GM19468 (cell line): ENCODE results near the gene LDLRAD4.

ENCODE experiments used
- ATAC-seq: cut with Tn5 transposase; IDR thresholded peaks from one replicate; pipeline ENCODE4 v1.9.1; 2021; ENCODE audit warnings: mild to moderate bottlenecking, moderate library complexity, moderate number of reproducible peaks; ENCODE audit not compliant: unreplicated experiment; ENCODE audit errors: extremely low read depth

LDLRAD4 gene

GRCh38 chr18:13625843-13626543 lies 407.4 kb downstream of the LDLRAD4 start:
- no peak for ATAC-seq

GRCh38 chr18:13626544-13626908 lies 408.0 kb downstream of the LDLRAD4 start:
- no peak for ATAC-seq

GRCh38 chr18:13627639-13628038 lies 409.1 kb downstream of the LDLRAD4 start:
- ATAC-seq = no peak

GRCh38 chr18:13628211-13628610 lies 409.7 kb downstream of the LDLRAD4 start:
- no peak for ATAC-seq

GRCh38 chr18:13629841-13630715 lies 411.5 kb downstream of the LDLRAD4 start:
- no peak for ATAC-seq

- ATAC-seq = no peak
Measured at GRCh38 chr18:13630716-13631268, 412.2 kb downstream of the LDLRAD4 start.

GRCh38 chr18:13633700-13634099 lies 415.1 kb downstream of the LDLRAD4 start:
- ATAC-seq = no peak

- no peak for ATAC-seq
Measured at GRCh38 chr18:13635046-13635445, 416.5 kb downstream of the LDLRAD4 start.

GRCh38 chr18:13638719-13639595 lies 420.4 kb downstream of the LDLRAD4 start:
- no peak for ATAC-seq

GRCh38 chr18:13640266-13640860 lies 421.8 kb downstream of the LDLRAD4 start:
- ATAC-seq = no peak

GRCh38 chr18:13641551-13642439 lies 423.2 kb downstream of the LDLRAD4 start:
- ATAC-seq = no peak

- no peak for ATAC-seq
Measured at GRCh38 chr18:13642440-13642827, 423.9 kb downstream of the LDLRAD4 start.

GRCh38 chr18:13643261-13643751 lies 424.7 kb downstream of the LDLRAD4 start:
- ATAC-seq = no peak

GRCh38 chr18:13645093-13645492 lies 426.5 kb downstream of the LDLRAD4 start:
- no peak for ATAC-seq

GRCh38 chr18:13646633-13647032 lies 428.1 kb downstream of the LDLRAD4 start:
- ATAC-seq = no peak

- ATAC-seq = no peak
Measured at GRCh38 chr18:13647761-13648160, 429.2 kb downstream of the LDLRAD4 start.

GRCh38 chr18:13649397-13650390 lies 431.1 kb downstream of the LDLRAD4 start:
- ATAC-seq = no peak
